Fibroblast of skin of left quadriceps (primary cell): Measurements from ENCODE around the gene SLAMF7.
"Not testable (repeated sequence)": the region's sequence is repeated elsewhere in the genome, so short reads cannot be mapped to it uniquely, and the experiment has no call there.

Source experiments
- DNase-seq, 2 experiments: peaks; one replicate each; pipeline ENCODE4 v3.0.0-alpha.2; 2013; ENCODE audit warnings: low read depth in 2 of 2

Gene SLAMF7

GRCh38 chr1:160739098-160739511 lies at the start of gene SLAMF7:
Gene SLAMF7 (plus strand): TSS chr1:160739247. CDS start chr1:160739302, 55 bp downstream.
- DNase-seq, result no peak

GRCh38 chr1:160692390-160692789 lies 46.7 kb upstream of the SLAMF7 start:
- not testable (repeated sequence) for DNase-seq

- DNase-seq, result no peak
Observed at GRCh38 chr1:160702100-160702499, 36.9 kb upstream of the SLAMF7 start.

GRCh38 chr1:160704250-160704649 lies 34.8 kb upstream of the SLAMF7 start:
- DNase-seq, result no peak

- not testable (repeated sequence) for DNase-seq
Observed at GRCh38 chr1:160705212-160705621, 33.8 kb upstream of the SLAMF7 start.

- no peak for DNase-seq
Observed at GRCh38 chr1:160705742-160706141, 33.3 kb upstream of the SLAMF7 start.

GRCh38 chr1:160706526-160707235 lies 32.4 kb upstream of the SLAMF7 start:
- no peak for DNase-seq

GRCh38 chr1:160707236-160708064 lies 31.6 kb upstream of the SLAMF7 start:
- no peak for DNase-seq

- no peak for DNase-seq
Observed at GRCh38 chr1:160708118-160708517, 30.9 kb upstream of the SLAMF7 start.

- DNase-seq, result no peak
Observed at GRCh38 chr1:160708801-160709200, 30.2 kb upstream of the SLAMF7 start.

- DNase-seq, result no peak
Observed at GRCh38 chr1:160709715-160710114, 29.3 kb upstream of the SLAMF7 start.

GRCh38 chr1:160710517-160711252 lies 28.4 kb upstream of the SLAMF7 start:
- no peak for DNase-seq

GRCh38 chr1:160711276-160711601 lies 27.8 kb upstream of the SLAMF7 start:
- DNase-seq, result no peak

GRCh38 chr1:160711602-160712311 lies 27.3 kb upstream of the SLAMF7 start, which contains the start of gene CD48:
Gene CD48 (minus strand): TSS chr1:160711822. CDS start chr1:160711763, 59 bp downstream.
- DNase-seq, result no peak

GRCh38 chr1:160712525-160713080 lies 26.4 kb upstream of the SLAMF7 start:
- not testable (repeated sequence) for DNase-seq

GRCh38 chr1:160713161-160713560 lies 25.9 kb upstream of the SLAMF7 start:
- no peak for DNase-seq

GRCh38 chr1:160714034-160714648 lies 24.9 kb upstream of the SLAMF7 start:
- not testable (repeated sequence) for DNase-seq

GRCh38 chr1:160716013-160716412 lies 23.0 kb upstream of the SLAMF7 start:
- no peak for DNase-seq

- DNase-seq, result no peak
Observed at GRCh38 chr1:160717306-160717705, 21.7 kb upstream of the SLAMF7 start.

- DNase-seq, result no peak
Observed at GRCh38 chr1:160718210-160718609, 20.8 kb upstream of the SLAMF7 start.
